GM12878 (cell line): Measurements from ENCODE around the gene CCND2.

Experiments
- BCLAF1 ChIP-seq: fragments of 450-650 bp; IDR thresholded peaks from 2 replicates; pipeline ENCODE4 v1.6.1; 2017; ENCODE audit warnings: antibody characterized with exemption, mild to moderate bottlenecking, moderate library complexity
- CTCF ChIP-seq, 3 experiments: IDR thresholded peaks in 2 of 3; conservative IDR thresholded peaks in 1 of 3; 2 replicates each; pipeline ENCODE4 v1.5.1; 2011; ENCODE audit warnings: low read depth in 3 of 3, low read length in 3 of 3, mild to moderate bottlenecking in 3 of 3, control low read depth in 2 of 3, moderate library complexity in 2 of 3, inconsistent platforms in 1 of 3, mixed read lengths in 1 of 3; ENCODE audit not compliant: control insufficient read depth in 2 of 3, insufficient read depth in 1 of 3; ENCODE audit errors: extremely low read depth in 1 of 3
- HCFC1 ChIP-seq: fragments of 150-350 bp; IDR thresholded peaks from 2 replicates; pipeline ENCODE4 v1.6.1; 2014; ENCODE audit warnings: low read length
- IRF3 ChIP-seq: fragments of 450-650 bp; IDR thresholded peaks from 2 replicates; pipeline ENCODE4 v1.6.1; 2014; ENCODE audit warnings: mild to moderate bottlenecking
- KDM1A ChIP-seq: fragments of 200-600 bp; sonication (generic); IDR thresholded peaks from 2 replicates; pipeline ENCODE4 v1.6.1; 2016; ENCODE audit warnings: borderline replicate concordance
- REST ChIP-seq: IDR thresholded peaks from 2 replicates; pipeline ENCODE4 v1.6.1; 2012; ENCODE audit warnings: mild to moderate bottlenecking, low read depth, low read length
- STAT1 ChIP-seq: fragments of 450-650 bp; conservative IDR thresholded peaks from 2 replicates; pipeline ENCODE4 v1.6.1; 2014; ENCODE audit warnings: antibody characterized with exemption, mild to moderate bottlenecking
- USF2 ChIP-seq: IDR thresholded peaks from 2 replicates; pipeline ENCODE4 v1.6.1; 2011; ENCODE audit warnings: low read depth, low read length, improper control_type of control experiment, borderline replicate concordance
- ZNF217 ChIP-seq: fragments of 450-650 bp; IDR thresholded peaks from 2 replicates; pipeline ENCODE4 v1.6.1; 2017; ENCODE audit warnings: antibody characterized with exemption, mild to moderate bottlenecking

GRCh38 chr12:4320497-4320852 lies 46.9 kb downstream of the CCND2 start:
- no peak for TF ChIP-seq REST
- no peak for TF ChIP-seq KDM1A
- TF ChIP-seq ZNF217 = no peak
- TF ChIP-seq HCFC1 = no peak
- TF ChIP-seq IRF3 = no peak
- no peak for TF ChIP-seq CTCF (IDR thresholded peaks at IDR 0.05 in 2 of 3, conservative IDR thresholded peaks at IDR 0.05 in 1 of 3; ENCODE audit: control insufficient read depth in 2 of 3, extremely low read depth in 1 of 3, insufficient read depth in 1 of 3, low read depth in 3 of 3, low read length in 3 of 3)
- no peak for TF ChIP-seq STAT1
- no peak for TF ChIP-seq BCLAF1
- TF ChIP-seq USF2 = no peak
